H1 (cell line): Measurements from ENCODE around the gene LTN1.
"Not testable (repeated sequence)": the region's sequence is repeated elsewhere in the genome, so short reads cannot be mapped to it uniquely, and the experiment has no call there.

ENCODE experiments used
- ATF3 ChIP-seq: IDR thresholded peaks from 2 replicates; pipeline ENCODE4 v1.6.1; 2011; ENCODE audit warnings: low read depth, mild to moderate bottlenecking, low read length; ENCODE audit not compliant: insufficient read depth
- BCL11A ChIP-seq, 2 experiments: IDR thresholded peaks; one replicate each; pipeline ENCODE4 v1.6.1; 2011; ENCODE audit warnings: low read depth in 2 of 2, low read length in 2 of 2, mild to moderate bottlenecking in 2 of 2
- BRCA1 ChIP-seq: IDR thresholded peaks from 2 replicates; pipeline ENCODE4 v1.6.1; 2012; ENCODE audit warnings: low read depth, low read length, improper control_type of control experiment
- EP300 ChIP-seq, 2 experiments: IDR thresholded peaks; 1 replicate in 1 of 2; 2 replicates in 1 of 2; pipeline ENCODE4 v1.6.1; 2011 to 2012; ENCODE audit warnings: low read depth in 2 of 2, low read length in 2 of 2, mild to moderate bottlenecking in 2 of 2, borderline replicate concordance in 1 of 2, inconsistent platforms in 1 of 2, moderate library complexity in 1 of 2
- EZH2 ChIP-seq: fragments of 200-600 bp; sonication (generic); IDR thresholded peaks from 2 replicates; pipeline ENCODE4 v1.7.1; 2012; ENCODE audit warnings: low read depth, mild to moderate bottlenecking, moderate library complexity, low read length, inconsistent platforms; ENCODE audit not compliant: severe bottlenecking
- GTF2F1 ChIP-seq: IDR thresholded peaks from 2 replicates; pipeline ENCODE4 v1.6.1; 2012; ENCODE audit warnings: low read depth, low read length, improper control_type of control experiment, borderline replicate concordance
- JUN ChIP-seq: IDR thresholded peaks from 2 replicates; pipeline ENCODE4 v1.6.1; 2011; ENCODE audit warnings: low read depth, mild to moderate bottlenecking, improper control_type of control experiment, low read length
- NRF1 ChIP-seq: IDR thresholded peaks from 2 replicates; pipeline ENCODE4 v1.6.1; 2011; ENCODE audit warnings: mild to moderate bottlenecking, low read depth, low read length, improper control_type of control experiment
- POLR2A ChIP-seq, 2 experiments: IDR thresholded peaks; 1 replicate in 1 of 2; 2 replicates in 1 of 2; pipeline ENCODE4 v1.6.1; 2011; ENCODE audit warnings: low read depth in 2 of 2, low read length in 2 of 2, mild to moderate bottlenecking in 2 of 2; ENCODE audit errors: control extremely low read depth in 1 of 2
- SIN3A ChIP-seq, 2 experiments: IDR thresholded peaks in 1 of 2; conservative IDR thresholded peaks in 1 of 2; 2 replicates each; pipeline ENCODE4 v1.6.1; 2011 to 2012; ENCODE audit warnings: low read length in 2 of 2, improper control_type of control experiment in 1 of 2, low read depth in 1 of 2, mild to moderate bottlenecking in 1 of 2
- SP4 ChIP-seq: IDR thresholded peaks from 2 replicates; pipeline ENCODE4 v1.6.1; 2012; ENCODE audit warnings: low read length, inconsistent platforms
- TAF1 ChIP-seq: IDR thresholded peaks from 2 replicates; pipeline ENCODE4 v1.6.1; 2011; ENCODE audit warnings: mild to moderate bottlenecking, low read depth, low read length
- TF ChIP-seq, protein P1 (sequence below), 3 experiments: IDR thresholded peaks; 1 replicate in 2 of 3; 2 replicates in 1 of 3; pipeline versions ENCODE4 v1.5.1 to v1.6.1; 2011; ENCODE audit warnings: low read length in 3 of 3, mild to moderate bottlenecking in 3 of 3, inconsistent platforms in 2 of 3, low read depth in 1 of 3, moderate library complexity in 1 of 3; ENCODE audit not compliant: insufficient read depth in 1 of 3; ENCODE audit errors: control extremely low read depth in 1 of 3
- TF ChIP-seq, protein P2 (sequence below): IDR thresholded peaks from 2 replicates; pipeline ENCODE4 v1.6.1; 2012; ENCODE audit warnings: low read length, inconsistent platforms

GRCh38 chr21:29011236-29011635 lies 18.6 kb upstream of the LTN1 start:
- TF ChIP-seq BCL11A (IDR thresholded peaks at IDR 0.05; ENCODE audit: low read depth in 2 of 2, low read length in 2 of 2); ATF3; EZH2; SP4; BRCA1; JUN; POLR2A (IDR thresholded peaks at IDR 0.05; ENCODE audit: control extremely low read depth in 1 of 2, low read depth in 2 of 2, low read length in 2 of 2); TAF1; SIN3A (conservative IDR thresholded peaks at IDR 0.05 in 1 of 2, IDR thresholded peaks at IDR 0.05 in 1 of 2; ENCODE audit: low read depth in 1 of 2, low read length in 2 of 2); GTF2F1; EP300 (IDR thresholded peaks at IDR 0.05; ENCODE audit: borderline replicate concordance in 1 of 2, low read depth in 2 of 2, low read length in 2 of 2); NRF1: not testable (repeated sequence)
- TF ChIP-seq, protein P1, sequence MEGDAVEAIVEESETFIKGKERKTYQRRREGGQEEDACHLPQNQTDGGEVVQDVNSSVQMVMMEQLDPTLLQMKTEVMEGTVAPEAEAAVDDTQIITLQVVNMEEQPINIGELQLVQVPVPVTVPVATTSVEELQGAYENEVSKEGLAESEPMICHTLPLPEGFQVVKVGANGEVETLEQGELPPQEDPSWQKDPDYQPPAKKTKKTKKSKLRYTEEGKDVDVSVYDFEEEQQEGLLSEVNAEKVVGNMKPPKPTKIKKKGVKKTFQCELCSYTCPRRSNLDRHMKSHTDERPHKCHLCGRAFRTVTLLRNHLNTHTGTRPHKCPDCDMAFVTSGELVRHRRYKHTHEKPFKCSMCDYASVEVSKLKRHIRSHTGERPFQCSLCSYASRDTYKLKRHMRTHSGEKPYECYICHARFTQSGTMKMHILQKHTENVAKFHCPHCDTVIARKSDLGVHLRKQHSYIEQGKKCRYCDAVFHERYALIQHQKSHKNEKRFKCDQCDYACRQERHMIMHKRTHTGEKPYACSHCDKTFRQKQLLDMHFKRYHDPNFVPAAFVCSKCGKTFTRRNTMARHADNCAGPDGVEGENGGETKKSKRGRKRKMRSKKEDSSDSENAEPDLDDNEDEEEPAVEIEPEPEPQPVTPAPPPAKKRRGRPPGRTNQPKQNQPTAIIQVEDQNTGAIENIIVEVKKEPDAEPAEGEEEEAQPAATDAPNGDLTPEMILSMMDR (IDR thresholded peaks at IDR 0.05; ENCODE audit: control extremely low read depth in 1 of 3, insufficient read depth in 1 of 3, low read depth in 1 of 3, low read length in 3 of 3): not testable (repeated sequence)
- TF ChIP-seq, protein P2, sequence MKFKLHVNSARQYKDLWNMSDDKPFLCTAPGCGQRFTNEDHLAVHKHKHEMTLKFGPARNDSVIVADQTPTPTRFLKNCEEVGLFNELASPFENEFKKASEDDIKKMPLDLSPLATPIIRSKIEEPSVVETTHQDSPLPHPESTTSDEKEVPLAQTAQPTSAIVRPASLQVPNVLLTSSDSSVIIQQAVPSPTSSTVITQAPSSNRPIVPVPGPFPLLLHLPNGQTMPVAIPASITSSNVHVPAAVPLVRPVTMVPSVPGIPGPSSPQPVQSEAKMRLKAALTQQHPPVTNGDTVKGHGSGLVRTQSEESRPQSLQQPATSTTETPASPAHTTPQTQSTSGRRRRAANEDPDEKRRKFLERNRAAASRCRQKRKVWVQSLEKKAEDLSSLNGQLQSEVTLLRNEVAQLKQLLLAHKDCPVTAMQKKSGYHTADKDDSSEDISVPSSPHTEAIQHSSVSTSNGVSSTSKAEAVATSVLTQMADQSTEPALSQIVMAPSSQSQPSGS: not testable (repeated sequence)
